K562 treated with DMSO at 1 percent for 24 hours (cell line): ENCODE measurements around the gene STAU1. TPM values are rescaled to one million over a fixed set of nuclear protein-coding genes. Genes with fewer than 3 reads are reported as not detected.

Experiments used
- total RNA-seq: library from RNA; unstranded; fragments of 300-600 nt; gene quantifications from 2 replicates; pipeline ENCODE4 v1.2.3, GENCODE V29; 2022; ENCODE audit warnings: low read depth; ENCODE audit not compliant: insufficient read depth

Gene STAU1
- total RNA-seq, result 79.6 and 84.4 TPM in 2 replicates

GRCh38 chr20:49187851-49188641 is at the start of gene STAU1:
Gene STAU1 (minus strand): TSS chr20:49188334. CDS start chr20:49166201, 22,133 bp downstream.

GRCh38 chr20:49219091-49219923 is 31.2 kb upstream of the STAU1 start, which contains the start of gene DDX27:
Gene DDX27 (plus strand): TSS chr20:49219416. CDS start chr20:49219449, 33 bp downstream.

Other genes starting within 250 kb of the STAU1 start
- gene CSE1L, start 142.0 kb downstream of the STAU1 start, total RNA-seq, result 62.9 and 77.1 TPM in 2 replicates
- 50.4 and 54.2 TPM in 2 replicates for gene DDX27, start 31.1 kb upstream of the STAU1 start, total RNA-seq
- 7.9 and 8.4 TPM in 2 replicates for gene ZNFX1, start 89.7 kb upstream of the STAU1 start, total RNA-seq